ENCODE measurements around the gene MIP.

- TF ChIP-seq, protein P1, sequence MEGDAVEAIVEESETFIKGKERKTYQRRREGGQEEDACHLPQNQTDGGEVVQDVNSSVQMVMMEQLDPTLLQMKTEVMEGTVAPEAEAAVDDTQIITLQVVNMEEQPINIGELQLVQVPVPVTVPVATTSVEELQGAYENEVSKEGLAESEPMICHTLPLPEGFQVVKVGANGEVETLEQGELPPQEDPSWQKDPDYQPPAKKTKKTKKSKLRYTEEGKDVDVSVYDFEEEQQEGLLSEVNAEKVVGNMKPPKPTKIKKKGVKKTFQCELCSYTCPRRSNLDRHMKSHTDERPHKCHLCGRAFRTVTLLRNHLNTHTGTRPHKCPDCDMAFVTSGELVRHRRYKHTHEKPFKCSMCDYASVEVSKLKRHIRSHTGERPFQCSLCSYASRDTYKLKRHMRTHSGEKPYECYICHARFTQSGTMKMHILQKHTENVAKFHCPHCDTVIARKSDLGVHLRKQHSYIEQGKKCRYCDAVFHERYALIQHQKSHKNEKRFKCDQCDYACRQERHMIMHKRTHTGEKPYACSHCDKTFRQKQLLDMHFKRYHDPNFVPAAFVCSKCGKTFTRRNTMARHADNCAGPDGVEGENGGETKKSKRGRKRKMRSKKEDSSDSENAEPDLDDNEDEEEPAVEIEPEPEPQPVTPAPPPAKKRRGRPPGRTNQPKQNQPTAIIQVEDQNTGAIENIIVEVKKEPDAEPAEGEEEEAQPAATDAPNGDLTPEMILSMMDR (conservative IDR thresholded peaks at IDR 0.05), result no peak
- TF ChIP-seq ZFX (IDR thresholded peaks at IDR 0.05), result peak; percentile 90
Measured at GRCh38 chr12:56448860-56449621, 5.4 kb downstream of the MIP start, which contains the start of gene TIMELESS.
